Measurements from ENCODE around the gene UBP1.

GRCh38 chr3:33458446-33458845 is 18.2 kb upstream of the UBP1 start:
- TF ChIP-seq, protein P1, sequence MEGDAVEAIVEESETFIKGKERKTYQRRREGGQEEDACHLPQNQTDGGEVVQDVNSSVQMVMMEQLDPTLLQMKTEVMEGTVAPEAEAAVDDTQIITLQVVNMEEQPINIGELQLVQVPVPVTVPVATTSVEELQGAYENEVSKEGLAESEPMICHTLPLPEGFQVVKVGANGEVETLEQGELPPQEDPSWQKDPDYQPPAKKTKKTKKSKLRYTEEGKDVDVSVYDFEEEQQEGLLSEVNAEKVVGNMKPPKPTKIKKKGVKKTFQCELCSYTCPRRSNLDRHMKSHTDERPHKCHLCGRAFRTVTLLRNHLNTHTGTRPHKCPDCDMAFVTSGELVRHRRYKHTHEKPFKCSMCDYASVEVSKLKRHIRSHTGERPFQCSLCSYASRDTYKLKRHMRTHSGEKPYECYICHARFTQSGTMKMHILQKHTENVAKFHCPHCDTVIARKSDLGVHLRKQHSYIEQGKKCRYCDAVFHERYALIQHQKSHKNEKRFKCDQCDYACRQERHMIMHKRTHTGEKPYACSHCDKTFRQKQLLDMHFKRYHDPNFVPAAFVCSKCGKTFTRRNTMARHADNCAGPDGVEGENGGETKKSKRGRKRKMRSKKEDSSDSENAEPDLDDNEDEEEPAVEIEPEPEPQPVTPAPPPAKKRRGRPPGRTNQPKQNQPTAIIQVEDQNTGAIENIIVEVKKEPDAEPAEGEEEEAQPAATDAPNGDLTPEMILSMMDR (IDR thresholded peaks at IDR 0.05; ENCODE audit: low read depth, low read length) = no peak
- TF ChIP-seq EZH2phosphoT487 (IDR thresholded peaks at IDR 0.05; ENCODE audit: low read depth) = no peak
